Right cardiac atrium (tissue), 5 donors: ENCODE measurements around the gene PLN. TPM values are rescaled to one million over a fixed set of nuclear protein-coding genes. Genes with fewer than 3 reads are reported as not detected.
A peak's percentile ranks its signal among the peaks of the same experiment; 100 is the strongest.

Experiments used
- ATAC-seq, 2 donors: fragments of 200-7000 bp; cut with Tn5 transposase; one replicate each; pipeline versions ENCODE4 v1.8.0 to v1.9.1; 2020; ENCODE audit warnings: moderate library complexity in 2 of 2, mild to moderate bottlenecking in 1 of 2
- DNase-seq, 3 donors: peaks; one replicate each; pipeline ENCODE4 v3.0.0-alpha.2; 2020
- H3K27ac ChIP-seq: one replicate; pipeline ENCODE4 v1.5.1; 2013; ENCODE audit warnings: mild to moderate bottlenecking, low read length, control low read depth, moderate library complexity
- H3K27me3 ChIP-seq: one replicate; pipeline ENCODE4 v1.6.1; 2013; ENCODE audit not compliant: control insufficient read depth, insufficient read depth
- H3K4me1 ChIP-seq: one replicate; pipeline ENCODE4 v1.6.1; 2013; ENCODE audit warnings: low read length; ENCODE audit not compliant: control insufficient read depth, insufficient read depth
- H3K4me3 ChIP-seq: one replicate; pipeline ENCODE4 v1.5.1; 2013; ENCODE audit warnings: low read length, control low read depth
- H3K9me3 ChIP-seq: one replicate; pipeline ENCODE4 v1.6.1; 2013; ENCODE audit warnings: low read length; ENCODE audit not compliant: control insufficient read depth
- WGBS: extraction: QIAGEN DNeasy Blood & Tissue Kit; methylation state at CpG from one replicate; pipeline ENCODE4 v1.1.7; 2013; 5-methylcytosine and 5-hydroxymethylcytosine counted together
- intact Hi-C, 4 donors: fragments of 100-400 bp; cut with DNase I; formaldehyde crosslinking; loops; one replicate each; pipeline versions ENCODE4 v1.11.0 to v1.14.0; 2022 to 2023
- polyA plus RNA-seq: library from polyadenylated mRNA; stranded (reverse); fragments of 200-250 nt; gene quantifications from one replicate; pipeline ENCODE4 v1.2.3, GENCODE V29; 2013
- total RNA-seq, 4 donors: library from RNA; stranded (reverse); fragmentation: NEBNext Ultra II Directional; extraction: Animal tissue kit (Norgen Biotek cat#: 25700); gene quantifications; one replicate each; pipeline ENCODE4 v1.2.1, GENCODE V29; 2021
- donor health status: healthy with polysubstance abuse.
- donor health status: DM: no; HTN: yes; CAD: no.
- donor health status: DM: no; HTN: no; CAD: no.
- donor health status: DM: no; HTN: yes; CAD: no; lungs with severe emphysema.
- donor health status: DM: yes; HTN: yes; CAD: no.

The PLN gene
- total and polyA plus RNA-seq, 5 donors = 654 to 1,907 (median 1,272) TPM

- peaks cover 2% of the 10 kb centered on the region for H3K4me1 ChIP-seq
- no peaks in the 10 kb centered on the region for H3K9me3 ChIP-seq
- intact Hi-C loops = no loop called here
These were observed 10.5 kb upstream of the PLN start for GRCh38 chr6:118537574-118537973.

GRCh38 chr6:118542184-118542952 is 5.7 kb upstream of the PLN start:
- no peaks in the 10 kb centered on the region for H3K27me3 ChIP-seq
- ATAC-seq (no peak), DNase-seq (no peak)
- intact Hi-C loops = no loop called here
- WGBS = 94% methylated on average over 3 of the region's 3 CpGs
- no peak overlapping the region for H3K4me3 ChIP-seq
- no peak overlapping the region for H3K27ac ChIP-seq
- H3K4me1 ChIP-seq = no peaks in the 10 kb centered on the region
- H3K9me3 ChIP-seq = no peaks in the 10 kb centered on the region

More at GRCh38 chr6:118537574-118537973, 10.5 kb upstream of the PLN start:
- Histone ChIP-seq H3K27me3 (no peaks in the 10 kb centered on the region), H3K27ac (no peak overlapping the region), H3K4me3 (peak overlapping the region; percentile 42)
- DNase-seq = no peak
- ATAC-seq = peak; percentile 83 to 90
- WGBS = 24% methylated on average over 2 of the region's 2 CpGs

GRCh38 chr6:118544105-118544504 is 4.0 kb upstream of the PLN start:
- H3K27me3 ChIP-seq = no peaks in the 10 kb centered on the region
- H3K27ac ChIP-seq = no peak overlapping the region
- H3K4me3 ChIP-seq = peak overlapping the region; percentile 30
- no peak for ATAC-seq
- intact Hi-C loops = no loop called here
- WGBS = 55% methylated on average over 3 of the region's 3 CpGs
- no peaks in the 10 kb centered on the region for H3K4me1 ChIP-seq
- DNase-seq = no peak
- no peaks in the 10 kb centered on the region for H3K9me3 ChIP-seq

- Histone ChIP-seq H3K4me1 (no peaks in the 10 kb centered on the region), H3K27me3 (no peaks in the 10 kb centered on the region), H3K27ac (no peak overlapping the region), H3K9me3 (no peaks in the 10 kb centered on the region), H3K4me3 (peak overlapping the region; percentile 35)
- ATAC-seq (no peak), DNase-seq (no peak)
- 55% methylated on average over 4 of the region's 4 CpGs for WGBS
- intact Hi-C loops = loop anchor here in 1 of 4 donors (5.0 kb wide), 1 partner anchor 34 kb away; no protein-coding TSS in a partner anchor
These were observed 1.8 kb upstream of the PLN start for GRCh38 chr6:118546164-118546879.

- Histone ChIP-seq H3K4me3 (peak overlapping the region; percentile 35), H3K27me3 (no peaks in the 10 kb centered on the region), H3K27ac (no peak overlapping the region), H3K9me3 (no peaks in the 10 kb centered on the region), H3K4me1 (no peaks in the 10 kb centered on the region)
- DNase-seq = no peak
- 47% methylated on average over 1 of the region's 1 CpG for WGBS
- ATAC-seq = no peak
- intact Hi-C loops = loop anchor here in 1 of 4 donors (5.0 kb wide), 1 partner anchor 35 kb away; no protein-coding TSS in a partner anchor
These were observed 1.2 kb upstream of the PLN start for GRCh38 chr6:118546880-118547218.

- no peak overlapping the region for H3K27ac ChIP-seq
- DNase-seq = no peak
- intact Hi-C loops = loop anchor here in 1 of 4 donors (5.0 kb wide), 1 partner anchor 36 kb away; no protein-coding TSS in a partner anchor
- H3K4me1 ChIP-seq = no peaks in the 10 kb centered on the region
- no peak for ATAC-seq
- no peaks in the 10 kb centered on the region for H3K9me3 ChIP-seq
- H3K27me3 ChIP-seq = no peaks in the 10 kb centered on the region
- H3K4me3 ChIP-seq = peak overlapping the region; percentile 83
These were observed 517 bp downstream of the PLN start for GRCh38 chr6:118548613-118549012.

GRCh38 chr6:118551063-118552053 is 3.3 kb downstream of the PLN start:
- peak overlapping the region; percentile 74 for H3K4me3 ChIP-seq
- no peaks in the 10 kb centered on the region for H3K27me3 ChIP-seq
- no peaks in the 10 kb centered on the region for H3K9me3 ChIP-seq
- H3K27ac ChIP-seq = no peak overlapping the region
- intact Hi-C loops = loop anchor here in 1 of 4 donors (5.0 kb wide), 1 partner anchor 264 kb away; no protein-coding TSS in a partner anchor
- ATAC-seq (peak; percentile 75 to 78), DNase-seq (no peak)
- no peaks in the 10 kb centered on the region for H3K4me1 ChIP-seq
- WGBS = 25% methylated on average over 3 of the region's 3 CpGs

- H3K9me3 ChIP-seq = no peaks in the 10 kb centered on the region
- H3K27ac ChIP-seq = no peak overlapping the region
- ATAC-seq (no peak), DNase-seq (no peak)
- H3K27me3 ChIP-seq = no peaks in the 10 kb centered on the region
- intact Hi-C loops = loop anchor here in 1 of 4 donors (5.0 kb wide), 1 partner anchor 266 kb away; no protein-coding TSS in a partner anchor
- no peaks in the 10 kb centered on the region for H3K4me1 ChIP-seq
- peak overlapping the region; percentile 76 for H3K4me3 ChIP-seq
- WGBS = 37% methylated on average over 1 of the region's 1 CpG
These were observed 5.0 kb downstream of the PLN start for GRCh38 chr6:118553132-118553531.

- Histone ChIP-seq H3K4me3 (peak overlapping the region; percentile 76), H3K27ac (no peak overlapping the region), H3K4me1 (no peaks in the 10 kb centered on the region), H3K27me3 (no peaks in the 10 kb centered on the region), H3K9me3 (no peaks in the 10 kb centered on the region)
- ATAC-seq (peak; percentile 57 to 61), DNase-seq (no peak)
- intact Hi-C loops = loop anchor here in 1 of 4 donors (5.0 kb wide), 1 partner anchor 267 kb away; no protein-coding TSS in a partner anchor
- 45% methylated on average over 1 of the region's 1 CpG for WGBS
These were observed 6.6 kb downstream of the PLN start for GRCh38 chr6:118554698-118555097.

GRCh38 chr6:118558464-118559217 is 10.5 kb downstream of the PLN start:
- Histone ChIP-seq H3K27me3 (no peaks in the 10 kb centered on the region), H3K9me3 (no peaks in the 10 kb centered on the region), H3K4me3 (no peak overlapping the region), H3K4me1 (no peaks in the 10 kb centered on the region), H3K27ac (no peak overlapping the region)
- DNase-seq (no peak), ATAC-seq (peak in 1 of 2 donors; percentile 9)
- 31% methylated on average over 6 of the region's 6 CpGs for WGBS
- intact Hi-C loops = no loop called here
